Activated T-cell treated with anti-CD3 and anti-CD28 coated beads, Interleukin-2, amount 50 U/mL, for 72 hours (primary cell): ENCODE measurements around the gene MC1R. TPM values are rescaled to one million over a fixed set of nuclear protein-coding genes. Genes with fewer than 3 reads are reported as not detected.
"Not testable (repeated sequence)": the region's sequence is repeated elsewhere in the genome, so short reads cannot be mapped to it uniquely, and the experiment has no call there.

Source experiments
- ATAC-seq, 2 donors: fragments of 150-1000 bp; cut with Tn5 transposase; replicated peaks in 1 of 2; 2 replicates each; pipeline ENCODE4 v1.10.0; 2021; ENCODE audit warnings: moderate library complexity in 2 of 2, mild to moderate bottlenecking in 1 of 2
- DNase-seq, 2 donors: peaks; one replicate each; pipeline ENCODE4 v3.0.0; 2021 to 2022; ENCODE audit warnings: mixed read lengths in 1 of 2
- H3K27ac Mint-ChIP-seq: one replicate; pipeline ENCODE4 v1.8.0; 2022; ENCODE audit warnings: mild to moderate bottlenecking, moderate library complexity, mixed read lengths
- H3K27me3 Mint-ChIP-seq: one replicate; pipeline ENCODE4 v1.8.0; 2022; ENCODE audit warnings: low read depth, mixed read lengths
- H3K36me3 Mint-ChIP-seq, 2 donors: one replicate each; pipeline ENCODE4 v1.8.0; 2022; ENCODE audit warnings: mixed read lengths in 2 of 2, mild to moderate bottlenecking in 1 of 2; ENCODE audit not compliant: insufficient read depth in 2 of 2
- H3K4me1 Mint-ChIP-seq: one replicate; pipeline ENCODE4 v1.8.0; 2022; ENCODE audit warnings: low read depth, mixed read lengths
- H3K4me3 Mint-ChIP-seq, 2 donors: one replicate each; pipeline ENCODE4 v1.8.0; 2022; ENCODE audit warnings: mild to moderate bottlenecking in 2 of 2, mixed read lengths in 2 of 2, moderate library complexity in 2 of 2
- H3K9me3 Mint-ChIP-seq, 2 donors: one replicate each; pipeline ENCODE4 v1.8.0; 2022; ENCODE audit warnings: mixed read lengths in 2 of 2
- total RNA-seq, 2 donors: library from RNA; stranded (reverse); gene quantifications; one replicate each; pipeline ENCODE4 v1.2.3, GENCODE V29; 2022

MC1R gene
- total RNA-seq, 2 donors from 2014 or later, result 7.6 to 15.2 TPM

DNA sequence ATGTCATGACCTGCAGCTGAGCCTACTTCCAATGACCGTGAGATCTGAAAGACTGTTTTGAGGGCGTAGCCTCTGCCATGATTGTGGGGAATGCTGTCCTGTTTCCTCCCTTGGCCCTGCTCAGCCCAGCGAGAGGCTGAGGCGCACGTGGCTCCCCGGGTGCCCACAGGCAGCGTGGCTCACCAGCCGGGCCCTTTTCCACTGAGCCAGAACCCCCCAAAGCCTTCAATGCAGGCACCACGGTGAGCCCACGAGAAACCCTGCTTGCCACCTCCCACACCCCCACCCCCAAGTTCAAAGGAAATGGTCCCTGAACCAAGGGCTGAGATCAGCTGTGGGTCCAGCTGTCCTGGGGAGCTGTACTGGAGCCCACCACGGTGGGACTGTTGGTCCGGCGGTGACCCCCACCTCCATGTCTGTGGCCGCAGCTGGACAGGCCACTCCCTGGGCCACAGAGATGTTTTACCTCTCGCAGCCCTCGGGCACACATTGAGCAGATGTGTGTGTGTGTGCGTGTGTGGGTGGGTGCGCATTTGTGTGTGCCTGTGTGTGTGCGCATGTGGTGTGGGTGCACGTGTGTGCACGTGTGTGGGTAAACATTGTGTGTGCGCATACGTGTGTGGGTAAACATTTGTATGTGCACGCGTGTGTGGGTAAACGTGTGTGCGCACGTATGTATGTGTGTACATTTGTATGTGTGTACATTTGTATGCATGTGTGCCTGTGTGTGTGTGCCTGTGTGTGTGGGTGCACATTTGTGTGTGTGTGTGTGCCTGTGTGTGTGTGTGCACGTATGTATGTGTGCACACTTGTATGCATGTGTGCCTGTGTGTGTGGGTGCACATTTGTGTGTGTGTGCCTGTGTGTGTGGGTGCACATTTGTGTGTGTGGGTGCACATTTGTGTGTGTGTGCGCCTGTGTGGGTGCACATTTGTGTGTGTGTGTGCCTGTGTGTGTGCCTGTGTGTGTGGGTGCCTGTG, 5.0 kb upstream of the MC1R start:
- Mint-ChIP-seq H3K27ac (no peak overlapping the region), H3K4me1 (peaks cover 13% of the 10 kb centered on the region), H3K4me3 (no peak overlapping the region), H3K9me3 (peaks cover 0 to 5% of the 10 kb centered on the region in 2 donors), H3K36me3 (peaks cover 9 to 10% of the 10 kb centered on the region in 2 donors), H3K27me3 (peaks cover 3% of the 10 kb centered on the region)
- DNase-seq (no peak), ATAC-seq (no peak)

DNA sequence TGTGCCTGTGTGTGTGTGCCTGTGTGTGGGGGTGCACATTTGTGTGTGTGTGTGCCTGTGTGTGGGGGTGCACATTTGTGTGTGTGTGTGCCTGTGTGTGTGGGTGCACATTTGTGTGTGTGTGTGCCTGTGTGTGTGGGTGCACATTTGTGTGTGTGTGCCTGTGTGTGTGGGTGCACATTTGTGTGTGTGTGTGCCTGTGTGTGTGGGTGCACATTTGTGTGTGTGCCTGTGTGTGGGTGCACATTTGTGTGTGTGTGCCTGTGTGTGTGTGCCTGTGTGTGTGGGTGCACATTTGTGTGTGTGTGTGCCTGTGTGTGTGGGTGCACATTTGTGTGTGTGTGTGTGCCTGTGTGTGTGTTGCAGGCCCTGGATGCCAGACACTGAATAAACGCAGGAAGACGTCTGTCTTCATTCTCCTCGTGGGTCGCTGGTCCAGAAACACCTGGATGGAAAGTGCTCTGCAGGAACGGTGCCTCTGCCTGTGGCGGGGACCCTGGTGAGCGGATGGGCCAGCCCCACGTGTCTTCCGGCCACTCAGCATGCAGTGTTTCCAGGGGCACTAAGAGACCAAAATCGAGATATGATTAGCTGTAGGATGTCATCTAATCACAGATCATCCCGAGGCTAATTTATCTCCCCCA, 3.9 kb upstream of the MC1R start:
- H3K27ac Mint-ChIP-seq, DNase-seq, H3K9me3 Mint-ChIP-seq, H3K36me3 Mint-ChIP-seq, H3K4me3 Mint-ChIP-seq, ATAC-seq: not testable (repeated sequence)
- Mint-ChIP-seq H3K4me1 (peaks cover 23% of the 10 kb centered on the region), H3K27me3 (peaks cover 10% of the 10 kb centered on the region)

DNA sequence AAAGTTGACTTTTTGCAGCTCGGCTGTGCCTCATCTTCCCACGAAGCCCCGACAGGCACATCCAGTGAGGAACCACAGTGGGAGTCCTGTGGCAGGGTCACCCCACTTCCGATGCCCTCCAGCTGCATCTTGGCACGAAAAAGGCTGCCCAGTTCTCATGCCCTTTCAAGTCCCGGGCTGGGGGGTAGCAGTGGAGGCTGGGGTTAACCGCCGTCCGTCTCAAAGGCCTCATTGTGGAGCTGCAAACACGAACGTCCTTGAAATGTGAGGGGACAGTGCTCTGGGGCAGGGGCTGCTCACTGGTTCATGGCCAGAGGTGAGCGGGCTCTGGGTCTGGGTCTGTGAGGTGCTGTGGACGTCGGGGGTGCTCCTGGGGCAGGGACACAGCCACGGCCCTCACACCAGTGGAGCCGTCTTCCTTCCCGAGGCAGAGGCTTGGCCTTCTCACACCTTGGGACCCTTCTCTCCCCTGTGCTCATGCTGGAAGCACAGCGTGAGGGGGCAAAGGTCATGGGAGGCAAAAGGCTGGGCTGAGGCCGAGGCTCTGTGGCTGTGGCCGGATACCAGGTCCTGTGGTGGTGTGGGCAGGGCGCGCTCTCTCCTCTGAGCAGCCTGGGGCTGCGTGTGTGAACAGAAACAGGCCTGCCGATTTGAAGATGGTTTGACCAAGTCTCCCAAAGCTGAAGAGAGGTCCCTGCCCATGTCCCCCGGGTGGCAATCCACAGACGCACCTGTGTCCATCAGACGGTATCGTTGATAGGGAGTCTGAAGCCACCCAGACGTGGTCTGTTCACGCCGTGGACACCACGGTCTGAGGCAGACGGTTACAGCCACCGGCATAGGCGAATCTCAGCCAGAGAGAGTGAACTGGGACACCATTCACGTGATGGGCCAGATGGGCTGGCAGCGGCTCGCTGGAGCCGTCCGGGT, 3.1 kb upstream of the MC1R start:
- Mint-ChIP-seq H3K27me3 (peaks cover 18% of the 10 kb centered on the region), H3K9me3 (peaks cover 0 to 5% of the 10 kb centered on the region in 2 donors), H3K36me3 (peaks cover 6 to 9% of the 10 kb centered on the region in 2 donors), H3K4me3 (no peak overlapping the region), H3K27ac (no peak overlapping the region), H3K4me1 (peaks cover 31% of the 10 kb centered on the region)
- ATAC-seq (no peak), DNase-seq (no peak)

DNA sequence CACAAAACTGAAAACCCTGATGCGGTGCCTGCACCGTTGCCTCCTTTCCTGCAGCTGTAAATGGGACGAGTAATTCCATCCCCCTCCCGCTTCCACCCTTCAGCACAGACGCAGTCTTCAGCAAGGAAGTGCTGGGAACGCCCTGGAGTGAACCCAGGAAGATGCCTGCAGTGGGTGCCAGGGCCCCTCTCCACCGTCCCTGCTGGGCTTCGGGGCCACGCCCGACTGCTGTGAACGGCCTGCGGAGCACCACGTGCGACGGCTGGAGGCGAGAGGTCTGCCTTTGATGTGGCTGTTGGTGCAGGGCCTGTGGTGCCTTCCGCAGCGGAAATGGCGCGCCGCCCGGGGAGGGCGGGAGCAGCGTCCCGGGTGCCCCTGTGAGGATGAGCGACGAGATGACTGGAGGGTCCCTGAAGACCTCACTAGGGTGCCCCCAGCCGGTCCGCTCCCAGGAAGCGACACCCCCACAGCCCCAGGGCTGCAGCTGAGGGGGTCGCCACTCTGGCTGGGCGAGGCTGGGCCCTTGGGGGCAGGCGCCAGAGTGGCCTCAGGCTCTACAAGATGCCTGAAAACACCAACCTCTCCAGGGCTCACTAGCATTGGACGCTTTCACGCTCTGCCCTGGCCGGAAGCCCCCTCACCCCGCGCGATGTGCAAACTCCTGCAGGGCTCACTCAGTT, 749 bp upstream of the MC1R start:
- peak overlapping the region; percentile 65 to 79 for H3K4me3 Mint-ChIP-seq
- DNase-seq (peak; percentile 87 to 89), ATAC-seq (peak; percentile 77 to 81)
- peaks cover 31% of the 10 kb centered on the region for H3K27me3 Mint-ChIP-seq
- H3K27ac Mint-ChIP-seq, result no peak overlapping the region
- peaks cover 0 to 5% of the 10 kb centered on the region in 2 donors for H3K9me3 Mint-ChIP-seq
- peaks cover 47% of the 10 kb centered on the region for H3K4me1 Mint-ChIP-seq
- H3K36me3 Mint-ChIP-seq, result peaks cover 2 to 6% of the 10 kb centered on the region in 2 donors

DNA sequence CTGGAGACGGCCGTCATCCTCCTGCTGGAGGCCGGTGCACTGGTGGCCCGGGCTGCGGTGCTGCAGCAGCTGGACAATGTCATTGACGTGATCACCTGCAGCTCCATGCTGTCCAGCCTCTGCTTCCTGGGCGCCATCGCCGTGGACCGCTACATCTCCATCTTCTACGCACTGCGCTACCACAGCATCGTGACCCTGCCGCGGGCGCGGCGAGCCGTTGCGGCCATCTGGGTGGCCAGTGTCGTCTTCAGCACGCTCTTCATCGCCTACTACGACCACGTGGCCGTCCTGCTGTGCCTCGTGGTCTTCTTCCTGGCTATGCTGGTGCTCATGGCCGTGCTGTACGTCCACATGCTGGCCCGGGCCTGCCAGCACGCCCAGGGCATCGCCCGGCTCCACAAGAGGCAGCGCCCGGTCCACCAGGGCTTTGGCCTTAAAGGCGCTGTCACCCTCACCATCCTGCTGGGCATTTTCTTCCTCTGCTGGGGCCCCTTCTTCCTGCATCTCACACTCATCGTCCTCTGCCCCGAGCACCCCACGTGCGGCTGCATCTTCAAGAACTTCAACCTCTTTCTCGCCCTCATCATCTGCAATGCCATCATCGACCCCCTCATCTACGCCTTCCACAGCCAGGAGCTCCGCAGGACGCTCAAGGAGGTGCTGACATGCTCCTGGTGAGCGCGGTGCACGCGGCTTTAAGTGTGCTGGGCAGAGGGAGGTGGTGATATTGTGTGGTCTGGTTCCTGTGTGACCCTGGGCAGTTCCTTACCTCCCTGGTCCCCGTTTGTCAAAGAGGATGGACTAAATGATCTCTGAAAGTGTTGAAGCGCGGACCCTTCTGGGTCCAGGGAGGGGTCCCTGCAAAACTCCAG, 1.1 kb downstream of the MC1R start:
- ATAC-seq, result no peak
- Mint-ChIP-seq H3K4me1 (peaks cover 47% of the 10 kb centered on the region), H3K9me3 (no peaks in the 10 kb centered on the region), H3K27ac (no peak overlapping the region), H3K36me3 (no peaks in the 10 kb centered on the region), H3K27me3 (peaks cover 37% of the 10 kb centered on the region), H3K4me3 (peak overlapping the region in 1 of 2 donors; percentile 43)
- DNase-seq, result no peak

DNA sequence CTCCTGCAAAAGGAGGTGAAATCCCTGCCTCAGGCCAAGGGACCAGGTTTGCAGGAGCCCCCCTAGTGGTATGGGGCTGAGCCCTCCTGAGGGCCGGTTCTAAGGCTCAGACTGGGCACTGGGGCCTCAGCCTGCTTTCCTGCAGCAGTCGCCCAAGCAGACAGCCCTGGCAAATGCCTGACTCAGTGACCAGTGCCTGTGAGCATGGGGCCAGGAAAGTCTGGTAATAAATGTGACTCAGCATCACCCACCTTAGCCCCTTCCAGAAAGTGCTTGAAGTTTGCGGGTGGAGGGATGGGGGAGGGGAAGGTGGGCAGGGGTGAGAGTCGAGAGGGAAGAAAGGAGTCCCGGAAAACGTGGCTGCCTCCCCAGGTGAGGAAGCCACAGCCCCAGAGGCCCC, 2.1 kb downstream of the MC1R start:
- peak overlapping the region; percentile 25 to 84 for H3K4me3 Mint-ChIP-seq
- no peaks in the 10 kb centered on the region for H3K9me3 Mint-ChIP-seq
- DNase-seq, result no peak
- H3K36me3 Mint-ChIP-seq, result no peaks in the 10 kb centered on the region
- H3K4me1 Mint-ChIP-seq, result peaks cover 54% of the 10 kb centered on the region
- no peak for ATAC-seq
- no peak overlapping the region for H3K27ac Mint-ChIP-seq
- H3K27me3 Mint-ChIP-seq, result peaks cover 43% of the 10 kb centered on the region

DNA sequence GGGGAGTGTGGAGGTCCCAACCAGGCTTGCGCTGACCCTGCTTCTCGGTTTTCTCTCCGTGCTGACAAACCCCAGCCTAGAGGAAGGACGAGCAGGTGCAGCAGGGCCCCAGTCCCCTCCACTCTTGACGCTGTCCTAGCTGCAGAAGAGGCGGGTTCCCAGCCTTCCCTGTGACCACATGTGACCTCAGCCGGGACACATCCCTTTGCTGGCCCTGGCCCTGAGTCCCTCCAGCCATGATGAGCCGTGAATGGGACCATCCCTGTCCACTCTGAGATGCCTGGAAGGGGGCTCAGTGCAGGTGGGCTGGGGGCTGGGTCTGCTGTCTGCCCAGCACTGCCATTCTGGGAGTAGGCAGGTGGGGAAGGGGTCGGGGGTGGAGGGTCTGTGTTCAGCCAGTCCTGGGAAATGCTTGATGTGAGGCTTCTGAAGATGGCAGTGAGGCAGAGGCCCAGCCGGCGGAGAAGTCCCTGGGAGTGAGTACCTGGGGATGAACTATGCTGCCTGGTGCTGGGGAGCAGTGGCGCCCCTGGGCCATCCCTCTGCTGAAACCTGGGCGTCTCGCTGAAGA, 2.6 kb downstream of the MC1R start:
- H3K27ac Mint-ChIP-seq, result no peak overlapping the region

DNA sequence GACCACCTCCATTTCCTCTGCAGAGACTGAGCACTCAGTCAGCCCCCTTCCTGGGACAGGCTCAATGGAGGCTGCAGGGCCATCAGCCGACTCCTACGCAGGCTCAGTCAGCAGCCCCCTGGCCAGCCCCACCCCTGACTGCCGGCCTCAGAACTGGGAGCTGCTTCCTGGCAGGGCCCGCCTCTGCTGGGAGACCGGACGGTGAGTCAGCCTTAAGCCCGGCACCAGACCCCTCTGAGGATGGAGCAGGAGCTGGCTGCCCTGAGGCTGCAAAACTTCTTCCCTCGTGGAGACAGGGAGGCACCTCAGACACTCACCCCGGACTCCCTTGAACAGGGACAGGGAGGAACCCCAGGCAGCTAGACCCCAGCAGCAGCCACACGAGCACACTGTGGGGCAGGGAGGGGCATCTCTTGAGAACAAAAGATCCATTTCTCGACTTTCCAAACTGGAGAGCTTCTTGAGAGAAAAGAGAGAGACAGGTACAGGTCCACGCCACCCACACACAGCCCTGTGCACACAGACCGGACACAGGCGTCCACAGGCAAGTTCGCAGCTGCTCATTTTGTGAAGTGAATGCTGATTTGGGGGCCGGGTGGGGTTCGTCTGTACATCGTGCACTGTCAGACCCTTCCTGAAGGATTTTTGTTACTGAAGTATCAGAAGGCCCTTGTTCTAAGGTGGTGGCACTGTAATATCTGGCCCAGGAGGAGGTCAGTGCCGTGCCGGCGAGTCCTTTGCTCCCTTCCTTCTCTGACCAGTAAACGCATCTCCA, 3.2 kb downstream of the MC1R start:
- H3K27ac Mint-ChIP-seq, result no peak overlapping the region
- DNase-seq, result peak; percentile 36 to 43

More for the DNA sequence above, 2.6 kb downstream of the MC1R start:
- ATAC-seq, result no peak
- Mint-ChIP-seq H3K9me3 (no peaks in the 10 kb centered on the region), H3K27me3 (peaks cover 43% of the 10 kb centered on the region), H3K4me3 (peak overlapping the region; percentile 84 to 86), H3K36me3 (no peaks in the 10 kb centered on the region), H3K4me1 (peaks cover 54% of the 10 kb centered on the region)
- no peak for DNase-seq

DNA sequence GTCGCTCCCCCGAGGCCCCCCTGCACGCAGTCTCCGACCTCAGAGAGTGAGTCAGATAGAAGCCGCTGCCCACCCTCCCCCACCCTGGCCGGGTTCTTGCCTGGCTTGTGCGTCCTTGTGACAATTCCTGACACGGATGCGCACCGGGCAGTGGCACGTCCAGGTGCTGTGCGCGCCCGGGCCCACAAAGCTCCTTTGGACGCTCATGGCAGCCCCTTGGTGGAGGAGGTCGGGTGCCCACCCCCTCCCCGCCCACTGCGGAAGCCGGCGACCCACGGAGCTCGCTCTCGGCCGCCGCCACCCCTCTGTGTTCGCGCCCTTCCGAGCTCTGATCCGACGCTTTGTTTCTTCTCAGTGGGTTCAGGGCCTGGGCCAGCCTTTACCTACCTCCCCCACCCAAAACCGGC, 3.8 kb downstream of the MC1R start:
- H3K27me3 Mint-ChIP-seq, result peaks cover 44% of the 10 kb centered on the region
- peak overlapping the region; percentile 84 to 86 for H3K4me3 Mint-ChIP-seq
- peaks cover 51% of the 10 kb centered on the region for H3K4me1 Mint-ChIP-seq
- no peaks in the 10 kb centered on the region for H3K9me3 Mint-ChIP-seq
- H3K27ac Mint-ChIP-seq, result no peak overlapping the region
- DNase-seq, result peak; percentile 51
- no peaks in the 10 kb centered on the region for H3K36me3 Mint-ChIP-seq
- peak; percentile 2 to 5 for ATAC-seq

More for the DNA sequence above, 3.2 kb downstream of the MC1R start:
- H3K4me3 Mint-ChIP-seq, result peak overlapping the region; percentile 84 to 86
- H3K36me3 Mint-ChIP-seq, result no peaks in the 10 kb centered on the region
- peaks cover 43% of the 10 kb centered on the region for H3K27me3 Mint-ChIP-seq
- no peaks in the 10 kb centered on the region for H3K9me3 Mint-ChIP-seq
- peaks cover 54% of the 10 kb centered on the region for H3K4me1 Mint-ChIP-seq
- peak in 1 of 2 donors; percentile 11 for ATAC-seq

DNA sequence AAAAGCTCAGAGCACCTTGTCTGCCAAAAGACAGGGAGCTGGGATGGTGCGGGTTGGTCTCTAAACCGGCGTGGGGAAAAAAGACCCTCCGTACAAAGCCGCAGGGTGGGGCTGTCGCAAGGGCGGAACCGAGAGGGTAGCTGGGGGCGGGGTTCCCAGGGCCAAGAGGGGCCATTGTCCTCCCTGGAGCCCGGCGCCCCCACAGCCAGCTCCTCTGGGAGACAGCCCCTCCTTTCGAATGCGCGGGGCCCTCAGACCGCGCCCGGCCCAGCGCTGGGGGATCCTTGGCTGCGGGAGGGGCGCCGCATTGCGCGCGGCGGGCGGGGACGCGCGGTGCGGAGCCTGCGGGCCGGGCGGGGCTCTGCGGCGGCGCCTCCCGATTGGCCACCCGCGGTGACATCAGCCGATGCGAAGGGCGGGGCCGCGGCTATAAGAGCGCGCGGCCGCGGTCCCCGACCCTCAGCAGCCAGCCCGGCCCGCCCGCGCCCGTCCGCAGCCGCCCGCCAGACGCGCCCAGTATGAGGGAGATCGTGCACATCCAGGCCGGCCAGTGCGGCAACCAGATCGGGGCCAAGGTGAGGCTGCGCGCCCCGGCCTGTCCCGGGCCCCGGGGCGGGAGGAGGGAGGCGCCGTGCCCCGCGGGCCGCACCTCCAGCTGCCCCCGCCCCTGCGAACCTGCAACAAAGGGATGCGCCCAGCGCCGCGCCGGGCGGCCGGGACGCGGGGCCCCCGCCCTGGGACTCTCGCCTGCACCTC, 4.4 kb downstream of the MC1R start, which contains the start of gene TUBB3:
TSS of gene TUBB3 (plus strand) at position 459 of the 756 bp plus-strand sequence. CDS start at position 519, 60 bp downstream.
- peak; percentile 53 to 57 for ATAC-seq
- peak; percentile 73 to 74 for DNase-seq
- peaks cover 49% of the 10 kb centered on the region for H3K27me3 Mint-ChIP-seq
- no peaks in the 10 kb centered on the region for H3K36me3 Mint-ChIP-seq
- H3K4me1 Mint-ChIP-seq, result peaks cover 46% of the 10 kb centered on the region
- H3K9me3 Mint-ChIP-seq, result no peaks in the 10 kb centered on the region
- H3K27ac Mint-ChIP-seq, result no peak within 1 kb of the TSS
- H3K4me3 Mint-ChIP-seq, result peak within 1 kb of the TSS; percentile 84 to 86
